ENCODE data around the gene DGKZ. TPM values are rescaled to one million over a fixed set of nuclear protein-coding genes. Genes with fewer than 3 reads are reported as not detected.

The DGKZ gene
- total and polyA plus RNA-seq, 2 of the 13 experiments (the other 11 are each of a cell fraction or from before 2014, with no cell fraction given): 15.8 to 20.7 TPM

- in situ Hi-C loops (cut with HindIII; ENCODE audit: extremely low pct_ligation_motif_present, low pct_unique_long_range_greater_than_20kb) (no loop called here), intact Hi-C loops (cut with micrococcal nuclease; ENCODE audit: unreplicated experiment) (no loop called here)
- H4K20me1 ChIP-seq (ENCODE audit: insufficient read depth, low read length): no peaks in the 10 kb centered on the region
- ChIA-PET CTCF (ENCODE audit: low intra/inter-chr PET ratio, low total read pairs) (no interaction called here), POLR2A (no interaction called here)
- BruUV-seq (replicated peaks): no TSS peak
- H3K9ac ChIP-seq (ENCODE audit: insufficient read depth, low read depth, low read length): no peak overlapping the region
- no peaks in the 10 kb centered on the region for H3K27me3 ChIP-seq (ENCODE audit: control insufficient read depth in 1 of 2, insufficient read depth in 2 of 2, low read length in 2 of 2)
- peaks cover 1 to 4% of the 10 kb centered on the region in 2 experiments; a peak in 1 of 5 replicates for H3K36me3 ChIP-seq (replicated peaks in 1 of 2; ENCODE audit: control insufficient read depth in 1 of 2, insufficient read depth in 2 of 2, low read length in 2 of 2)
- no peak overlapping the region for H3K4me2 ChIP-seq (ENCODE audit: low read depth, low read length)
- no peaks in the 10 kb centered on the region for H3K9me3 ChIP-seq (ENCODE audit: low read length)
- FAIRE-seq: no peak
- no peaks in the 10 kb centered on the region for H3K79me2 ChIP-seq (ENCODE audit: insufficient read depth, low read length)
- no peak for ATAC-seq
- no peak for DNase-seq (ENCODE audit: low spot score)
- H3K4me1 ChIP-seq (ENCODE audit: insufficient read depth, low read length): peaks cover 17% of the 10 kb centered on the region
- WGBS (ENCODE audit: low lambda C conversion rate): 90% methylated on average over 2 of the region's 15 CpGs
- TF ChIP-seq TRAFD1 (CRISPR knock-in tag; IDR thresholded peaks at IDR 0.05; ENCODE audit: borderline replicate concordance) (no peak), ZMYM4 (CRISPR knock-in tag; IDR thresholded peaks at IDR 0.05) (no peak), FOXA1 (IDR thresholded peaks at IDR 0.05) (no peak), FOXA1 (CRISPR knock-in tag; IDR thresholded peaks at IDR 0.05) (no peak), ZNF337 (CRISPR knock-in tag; IDR thresholded peaks at IDR 0.05; ENCODE audit: borderline replicate concordance, low read depth) (no peak), MAFG (CRISPR knock-in tag; IDR thresholded peaks at IDR 0.05) (no peak), GPBP1L1 (CRISPR knock-in tag; IDR thresholded peaks at IDR 0.05) (no peak), CREM (IDR thresholded peaks at IDR 0.05) (no peak), CREM (CRISPR knock-in tag; IDR thresholded peaks at IDR 0.05) (no peak), MTF2 (CRISPR knock-in tag; IDR thresholded peaks at IDR 0.05; ENCODE audit: borderline replicate concordance) (no peak), ZNF317 (CRISPR knock-in tag; IDR thresholded peaks at IDR 0.05) (no peak), TIGD3 (CRISPR knock-in tag; IDR thresholded peaks at IDR 0.05; ENCODE audit: borderline replicate concordance) (no peak), ZNF7 (CRISPR knock-in tag; IDR thresholded peaks at IDR 0.05) (no peak), ZMYM3 (CRISPR knock-in tag; IDR thresholded peaks at IDR 0.05) (no peak), ZNF747 (CRISPR knock-in tag; IDR thresholded peaks at IDR 0.05; ENCODE audit: borderline replicate concordance) (no peak), ZBTB46 (CRISPR knock-in tag; IDR thresholded peaks at IDR 0.05; ENCODE audit: borderline replicate concordance) (no peak), ZNF549 (CRISPR knock-in tag; IDR thresholded peaks at IDR 0.05) (no peak), ZNF24 (IDR thresholded peaks at IDR 0.05) (no peak), ZNF615 (CRISPR knock-in tag; IDR thresholded peaks at IDR 0.05; ENCODE audit: borderline replicate concordance) (no peak)
- H3K27ac ChIP-seq (ENCODE audit: extremely low read length, insufficient read depth, low read length): no peak overlapping the region
- H2AFZ ChIP-seq (ENCODE audit: low read length): no peak overlapping the region
- no peak overlapping the region for H3K4me3 ChIP-seq (replicated peaks in 1 of 3; ENCODE audit: insufficient read depth in 1 of 3, low read depth in 2 of 3, low read length in 3 of 3)
These were observed 27.6 kb downstream of the DGKZ start for GRCh38 chr11:46374815-46375214.

Data from HepG2 (cell line).